ENCODE data around the gene LEF1.

GRCh38 chr4:108209489-108209888 lies 40.8 kb upstream of the LEF1 start:
- TF ChIP-seq GATA2 (IDR thresholded peaks at IDR 0.05; ENCODE audit: low read depth, low read length) (no peak), GATA3 (IDR thresholded peaks at IDR 0.05; ENCODE audit: low read depth, low read length) (no peak)
